Smooth muscle cell (in vitro differentiated cells): ENCODE results near the gene METTL8. TPM values are rescaled to one million over a fixed set of nuclear protein-coding genes. Genes with fewer than 3 reads are reported as not detected.

Source experiments
- DNase-seq: peaks from one replicate; lab custom pipeline; 2025; ENCODE audit not compliant: unreplicated experiment; lab: John Stamatoyannopoulos, UW
- H2AFZ ChIP-seq: fragments of 200-600 bp; sonication (generic); 2 replicates; pipeline ENCODE4 v1.6.0; 2016; ENCODE audit warnings: antibody characterized with exemption, low read depth, mild to moderate bottlenecking
- H3F3A ChIP-seq: fragments of 200-600 bp; sonication (generic); 2 replicates; pipeline ENCODE4 v1.6.0; 2017; ENCODE audit warnings: antibody characterized with exemption, low read depth
- H3K27ac ChIP-seq: fragments of 200-600 bp; sonication (generic); 2 replicates; pipeline ENCODE4 v1.5.1; 2016; ENCODE audit warnings: low read depth, mild to moderate bottlenecking
- H3K27me3 ChIP-seq: fragments of 200-600 bp; sonication (generic); 2 replicates; pipeline ENCODE4 v1.6.1; 2016; ENCODE audit warnings: low read depth, mild to moderate bottlenecking
- H3K36me3 ChIP-seq: fragments of 200-600 bp; sonication (generic); 2 replicates; pipeline ENCODE4 v1.5.1; 2016; ENCODE audit warnings: low read depth
- H3K4me1 ChIP-seq: fragments of 200-600 bp; sonication (generic); 2 replicates; pipeline ENCODE4 v1.5.1; 2016; ENCODE audit warnings: low read depth
- H3K4me2 ChIP-seq: fragments of 200-600 bp; sonication (generic); 2 replicates; pipeline ENCODE4 v1.6.0; 2016; ENCODE audit warnings: mild to moderate bottlenecking
- H3K4me3 ChIP-seq: fragments of 200-600 bp; sonication (generic); 2 replicates; pipeline ENCODE4 v1.5.1; 2016; ENCODE audit warnings: mild to moderate bottlenecking
- H3K79me2 ChIP-seq: fragments of 200-600 bp; sonication (generic); 2 replicates; pipeline ENCODE4 v1.6.0; 2016; ENCODE audit warnings: low read depth, mild to moderate bottlenecking
- H3K9ac ChIP-seq: fragments of 200-600 bp; sonication (generic); 2 replicates; pipeline ENCODE4 v1.6.0; 2016; ENCODE audit warnings: low read depth
- H3K9me3 ChIP-seq: fragments of 200-600 bp; sonication (generic); replicated peaks from 2 replicates; pipeline ENCODE4 v1.5.1; 2016; ENCODE audit warnings: low read depth
- H4K20me1 ChIP-seq: fragments of 200-600 bp; sonication (generic); 2 replicates; pipeline ENCODE4 v1.6.0; 2016; ENCODE audit warnings: low read depth
- whole genome bisulfite sequencing: methylation state at CpG from one replicate; pipeline ENCODE4 v1.1.7; 2016; ENCODE audit warnings: low lambda C conversion rate; 5-methylcytosine and 5-hydroxymethylcytosine counted together
- polyA plus RNA-seq: library from polyadenylated mRNA; unstranded; fragments of >200 nt; fragmentation: Nextera tagmentation; extraction: Ambion mirVana; gene quantifications from 2 replicates; pipeline ENCODE4 v1.2.1, GENCODE V29; 2016
- total RNA-seq: library from RNA; depleted of rRNA; stranded (reverse); fragments of >200 nt; gene quantifications from 2 replicates; pipeline ENCODE4 v1.2.3, GENCODE V29; 2014
- TF ChIP-seq, protein P1 (sequence below): fragments of 200-600 bp; sonication (generic); IDR thresholded peaks from 2 replicates; pipeline ENCODE4 v1.5.1; 2017; ENCODE audit warnings: borderline replicate concordance, mild to moderate bottlenecking, antibody characterized with exemption; ENCODE audit not compliant: insufficient read depth, poor library complexity, severe bottlenecking

Gene METTL8
- total and polyA plus RNA-seq, 2 experiments from 2014 or later = 14.5 to 26.8 TPM

GRCh38 chr2:171434013-171434989 is 511 bp upstream of the METTL8 start, which contains the start of gene DCAF17:
TSS of gene DCAF17 (plus strand) at chr2:171434226. CDS start at chr2:171434578, 352 bp downstream.
- TF ChIP-seq, protein P1, sequence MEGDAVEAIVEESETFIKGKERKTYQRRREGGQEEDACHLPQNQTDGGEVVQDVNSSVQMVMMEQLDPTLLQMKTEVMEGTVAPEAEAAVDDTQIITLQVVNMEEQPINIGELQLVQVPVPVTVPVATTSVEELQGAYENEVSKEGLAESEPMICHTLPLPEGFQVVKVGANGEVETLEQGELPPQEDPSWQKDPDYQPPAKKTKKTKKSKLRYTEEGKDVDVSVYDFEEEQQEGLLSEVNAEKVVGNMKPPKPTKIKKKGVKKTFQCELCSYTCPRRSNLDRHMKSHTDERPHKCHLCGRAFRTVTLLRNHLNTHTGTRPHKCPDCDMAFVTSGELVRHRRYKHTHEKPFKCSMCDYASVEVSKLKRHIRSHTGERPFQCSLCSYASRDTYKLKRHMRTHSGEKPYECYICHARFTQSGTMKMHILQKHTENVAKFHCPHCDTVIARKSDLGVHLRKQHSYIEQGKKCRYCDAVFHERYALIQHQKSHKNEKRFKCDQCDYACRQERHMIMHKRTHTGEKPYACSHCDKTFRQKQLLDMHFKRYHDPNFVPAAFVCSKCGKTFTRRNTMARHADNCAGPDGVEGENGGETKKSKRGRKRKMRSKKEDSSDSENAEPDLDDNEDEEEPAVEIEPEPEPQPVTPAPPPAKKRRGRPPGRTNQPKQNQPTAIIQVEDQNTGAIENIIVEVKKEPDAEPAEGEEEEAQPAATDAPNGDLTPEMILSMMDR = no peak
- WGBS = under 1% methylated on average over 90 of the region's 92 CpGs
- H3K4me3 ChIP-seq = peak within 1 kb of the TSS; percentile 72
- peaks cover 5% of the 10 kb centered on the region for H3F3A ChIP-seq
- H3K4me1 ChIP-seq = peaks cover 30% of the 10 kb centered on the region
- H3K27ac ChIP-seq = peak within 1 kb of the TSS; percentile 87
- no peaks in the 10 kb centered on the region for H4K20me1 ChIP-seq
- no peaks in the 10 kb centered on the region for H3K9me3 ChIP-seq
- peak; percentile 77 for DNase-seq
- peak within 1 kb of the TSS; percentile 92 for H3K4me2 ChIP-seq
- no peaks in the 10 kb centered on the region for H3K36me3 ChIP-seq
- peak within 1 kb of the TSS; percentile 98 for H2AFZ ChIP-seq
- peak within 1 kb of the TSS; percentile 84 for H3K9ac ChIP-seq
- H3K27me3 ChIP-seq = no peaks in the 10 kb centered on the region
- H3K79me2 ChIP-seq = peaks cover 46% of the 10 kb centered on the region

- Histone ChIP-seq H3K9me3 (no peaks in the 10 kb centered on the region), H3K27me3 (no peaks in the 10 kb centered on the region), H3K4me1 (peaks cover 30% of the 10 kb centered on the region), H3K27ac (peak overlapping the region; percentile 87), H3K4me3 (peak overlapping the region; percentile 72), H4K20me1 (no peaks in the 10 kb centered on the region), H3K79me2 (peaks cover 51% of the 10 kb centered on the region), H3K4me2 (peak overlapping the region; percentile 92), H3K9ac (peak overlapping the region; percentile 59), H3K36me3 (no peaks in the 10 kb centered on the region), H3F3A (peaks cover 5% of the 10 kb centered on the region), H2AFZ (peak overlapping the region; percentile 98)
- WGBS = 13% methylated on average over 20 of the region's 20 CpGs
- no peak for DNase-seq
- TF ChIP-seq, protein P1 = no peak
Measured at GRCh38 chr2:171432969-171433762, 624 bp downstream of the METTL8 start.

- DNase-seq = no peak
- Histone ChIP-seq H3K79me2 (peaks cover 59% of the 10 kb centered on the region), H4K20me1 (no peaks in the 10 kb centered on the region), H3K4me3 (peak overlapping the region; percentile 72), H3K27me3 (no peaks in the 10 kb centered on the region), H3K36me3 (no peaks in the 10 kb centered on the region), H3K9ac (peak overlapping the region; percentile 16), H3F3A (peaks cover 5% of the 10 kb centered on the region), H3K4me1 (peaks cover 33% of the 10 kb centered on the region), H3K9me3 (no peaks in the 10 kb centered on the region), H3K27ac (peak overlapping the region; percentile 87), H3K4me2 (peak overlapping the region; percentile 92), H2AFZ (peak overlapping the region; percentile 98)
- WGBS = 53% methylated on average over 4 of the region's 4 CpGs
- TF ChIP-seq, protein P1 = no peak
Measured at GRCh38 chr2:171432206-171432968, 1.4 kb downstream of the METTL8 start.
